ENCODE results near the gene KIF16B. TPM values are rescaled to one million over a fixed set of nuclear protein-coding genes. Genes with fewer than 3 reads are reported as not detected.

KIF16B gene
- total RNA-seq, 4 donors from 2014 or later = 16.6 to 29.6 (median 20.2) TPM

GRCh38 chr20:16316513-16316912, 256.7 kb downstream of the KIF16B start:
- no peak for DNase-seq
- 76 to 91% methylated on average over 3 of the region's 3 CpGs for WGBS, 2 donors
- Histone ChIP-seq H3K4me3 (no peak overlapping the region), H3K9me3 (no peaks in the 10 kb centered on the region), H3K4me1 (no peaks in the 10 kb centered on the region), H3K36me3 (peaks cover 0 to 48% (median 0%) of the 10 kb centered on the region in 3 donors), H3K27ac (no peak overlapping the region), H3K27me3 (no peaks in the 10 kb centered on the region)
- TF ChIP-seq CTCF (IDR thresholded peaks at IDR 0.05) = no peak
- TF ChIP-seq POLR2A (IDR thresholded peaks at IDR 0.05) = no peak
- intact Hi-C loops (cut with DNase I) = loop anchor here (10.0 kb wide), 1 partner anchor 58 kb away; no protein-coding TSS in a partner anchor

GRCh38 chr20:16314748-16315159, 258.5 kb downstream of the KIF16B start:
- H3K9me3 ChIP-seq = no peaks in the 10 kb centered on the region
- TF ChIP-seq POLR2A (IDR thresholded peaks at IDR 0.05) (no peak), CTCF (IDR thresholded peaks at IDR 0.05) (no peak)
- intact Hi-C loops (cut with DNase I) = loop anchor here (10.0 kb wide), 1 partner anchor 60 kb away; no protein-coding TSS in a partner anchor

GRCh38 chr20:16314320-16314719, 258.9 kb downstream of the KIF16B start:
- Histone ChIP-seq H3K27me3 (no peaks in the 10 kb centered on the region), H3K36me3 (peaks cover 0 to 65% (median 0%) of the 10 kb centered on the region in 3 donors), H3K9me3 (no peaks in the 10 kb centered on the region), H3K4me1 (no peaks in the 10 kb centered on the region), H3K4me3 (no peak overlapping the region), H3K27ac (no peak overlapping the region)
- WGBS, 2 donors = 88 to 94% methylated on average over 3 of the region's 3 CpGs
- no peak for TF ChIP-seq CTCF (IDR thresholded peaks at IDR 0.05)
- no peak for TF ChIP-seq POLR2A (IDR thresholded peaks at IDR 0.05)
- no peak for DNase-seq
- intact Hi-C loops (cut with DNase I) = loop anchor here (10.0 kb wide), 1 partner anchor 60 kb away; no protein-coding TSS in a partner anchor

More at GRCh38 chr20:16314748-16315159, 258.5 kb downstream of the KIF16B start:
- no peak for DNase-seq
- H3K4me3 ChIP-seq = no peak overlapping the region
- WGBS, 2 donors = 90 to 93% methylated on average over 8 of the region's 8 CpGs
- peaks cover 0 to 65% (median 0%) of the 10 kb centered on the region in 3 donors for H3K36me3 ChIP-seq
- no peaks in the 10 kb centered on the region for H3K27me3 ChIP-seq
- no peaks in the 10 kb centered on the region for H3K4me1 ChIP-seq
- no peak overlapping the region for H3K27ac ChIP-seq

GRCh38 chr20:16313917-16314316, 259.3 kb downstream of the KIF16B start:
- H3K27ac ChIP-seq = no peak overlapping the region
- intact Hi-C loops (cut with DNase I) = loop anchor here (10.0 kb wide), 1 partner anchor 61 kb away; no protein-coding TSS in a partner anchor
- no peak for TF ChIP-seq POLR2A (IDR thresholded peaks at IDR 0.05)
- TF ChIP-seq CTCF (IDR thresholded peaks at IDR 0.05) = no peak
- no peaks in the 10 kb centered on the region for H3K4me1 ChIP-seq
- no peaks in the 10 kb centered on the region for H3K27me3 ChIP-seq
- 62 to 80% methylated on average over 4 of the region's 4 CpGs for WGBS, 2 donors
- no peak overlapping the region for H3K4me3 ChIP-seq
- peaks cover 0 to 63% (median 0%) of the 10 kb centered on the region in 3 donors for H3K36me3 ChIP-seq
- no peaks in the 10 kb centered on the region for H3K9me3 ChIP-seq
- DNase-seq = no peak

GRCh38 chr20:16312998-16313397, 260.2 kb downstream of the KIF16B start:
- no peak for DNase-seq
- H3K4me1 ChIP-seq = no peaks in the 10 kb centered on the region
- no peaks in the 10 kb centered on the region for H3K27me3 ChIP-seq
- intact Hi-C loops (cut with DNase I) = loop anchor here (10.0 kb wide), 1 partner anchor 62 kb away; no protein-coding TSS in a partner anchor
- H3K4me3 ChIP-seq = no peak overlapping the region
- H3K36me3 ChIP-seq = peaks cover 0 to 65% (median 0%) of the 10 kb centered on the region in 3 donors
- no peaks in the 10 kb centered on the region for H3K9me3 ChIP-seq
- H3K27ac ChIP-seq = no peak overlapping the region
- no peak for TF ChIP-seq CTCF (IDR thresholded peaks at IDR 0.05)
- TF ChIP-seq POLR2A (IDR thresholded peaks at IDR 0.05) = no peak
